Tibial nerve (tissue), 4 donors: ENCODE measurements around the gene TMEM156.

Source experiments
- EP300 ChIP-seq, 2 donors: sonication (generic); formaldehyde crosslinking; IDR thresholded peaks; one replicate each; pipeline ENCODE4 v1.6.1; 2017; ENCODE audit warnings: antibody characterized with exemption in 2 of 2, mild to moderate bottlenecking in 1 of 2
- POLR2A ChIP-seq, 2 donors: fragments of 450-650 bp; IDR thresholded peaks; one replicate each; pipeline ENCODE4 v1.6.1; 2017; ENCODE audit warnings: antibody characterized with exemption in 2 of 2, mild to moderate bottlenecking in 2 of 2, moderate library complexity in 2 of 2
- TF ChIP-seq, protein P1 (sequence below), 5 experiments: fragments of 200-600 bp in 3 of 5; fragments of 450-650 bp in 2 of 5; sonication (generic) in 3 of 5; IDR thresholded peaks; one replicate each; pipeline ENCODE4 v1.5.1; 2016 to 2019; ENCODE audit warnings: antibody characterized with exemption in 5 of 5, mild to moderate bottlenecking in 3 of 5, moderate library complexity in 2 of 5

- TF ChIP-seq POLR2A (IDR thresholded peaks at IDR 0.05) = no peak
- TF ChIP-seq, protein P1, sequence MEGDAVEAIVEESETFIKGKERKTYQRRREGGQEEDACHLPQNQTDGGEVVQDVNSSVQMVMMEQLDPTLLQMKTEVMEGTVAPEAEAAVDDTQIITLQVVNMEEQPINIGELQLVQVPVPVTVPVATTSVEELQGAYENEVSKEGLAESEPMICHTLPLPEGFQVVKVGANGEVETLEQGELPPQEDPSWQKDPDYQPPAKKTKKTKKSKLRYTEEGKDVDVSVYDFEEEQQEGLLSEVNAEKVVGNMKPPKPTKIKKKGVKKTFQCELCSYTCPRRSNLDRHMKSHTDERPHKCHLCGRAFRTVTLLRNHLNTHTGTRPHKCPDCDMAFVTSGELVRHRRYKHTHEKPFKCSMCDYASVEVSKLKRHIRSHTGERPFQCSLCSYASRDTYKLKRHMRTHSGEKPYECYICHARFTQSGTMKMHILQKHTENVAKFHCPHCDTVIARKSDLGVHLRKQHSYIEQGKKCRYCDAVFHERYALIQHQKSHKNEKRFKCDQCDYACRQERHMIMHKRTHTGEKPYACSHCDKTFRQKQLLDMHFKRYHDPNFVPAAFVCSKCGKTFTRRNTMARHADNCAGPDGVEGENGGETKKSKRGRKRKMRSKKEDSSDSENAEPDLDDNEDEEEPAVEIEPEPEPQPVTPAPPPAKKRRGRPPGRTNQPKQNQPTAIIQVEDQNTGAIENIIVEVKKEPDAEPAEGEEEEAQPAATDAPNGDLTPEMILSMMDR (IDR thresholded peaks at IDR 0.05) = no peak
- TF ChIP-seq EP300 (IDR thresholded peaks at IDR 0.05) = no peak
Measured at GRCh38 chr4:38982361-38983095, 49.7 kb downstream of the TMEM156 start.
